ENCODE data around the gene KCNJ5. TPM values are rescaled to one million over a fixed set of nuclear protein-coding genes. Genes with fewer than 3 reads are reported as not detected.

The KCNJ5 gene
- total RNA-seq, 2 donors from 2014 or later, result 6.3 to 13.7 TPM

- Histone ChIP-seq H3K4me1 (no peaks in the 10 kb centered on the region), H3K27me3 (no peaks in the 10 kb centered on the region), H3K27ac (no peak overlapping the region), H3K9me3 (no peaks in the 10 kb centered on the region), H3K4me3 (no peak overlapping the region), H3K36me3 (replicated peaks in 1 of 2; ENCODE audit: insufficient read depth in 1 of 2, low read depth in 2 of 2) (no peaks in the 10 kb centered on the region)
- ATAC-seq (no peak), DNase-seq (no peak)
- WGBS, 2 donors, result 69 to 81% methylated on average over 3 of the region's 3 CpGs
- TF ChIP-seq CTCF (IDR thresholded peaks at IDR 0.05) (no peak), POLR2A (IDR thresholded peaks at IDR 0.05) (no peak)
- intact Hi-C loops (cut with DNase I), result no loop called here
Observed at GRCh38 chr11:128874427-128874826, 16.7 kb upstream of the KCNJ5 start.

- DNase-seq (no peak), ATAC-seq (no peak)
- intact Hi-C loops (cut with DNase I), result no loop called here
- Histone ChIP-seq H3K27me3 (no peaks in the 10 kb centered on the region), H3K9me3 (no peaks in the 10 kb centered on the region), H3K27ac (no peak overlapping the region), H3K4me1 (no peaks in the 10 kb centered on the region), H3K4me3 (no peak overlapping the region), H3K36me3 (replicated peaks in 1 of 2; ENCODE audit: insufficient read depth in 1 of 2, low read depth in 2 of 2) (no peaks in the 10 kb centered on the region)
- TF ChIP-seq POLR2A (IDR thresholded peaks at IDR 0.05) (no peak), CTCF (IDR thresholded peaks at IDR 0.05) (no peak)
- 85 to 89% methylated on average over 19 to 22 of the region's 22 CpGs for WGBS, 2 donors
Observed at GRCh38 chr11:128876133-128876650, 15.0 kb upstream of the KCNJ5 start.

GRCh38 chr11:128877726-128878125, 13.4 kb upstream of the KCNJ5 start:
- Histone ChIP-seq H3K4me3 (no peak overlapping the region), H3K27ac (no peak overlapping the region), H3K36me3 (replicated peaks in 1 of 2; ENCODE audit: insufficient read depth in 1 of 2, low read depth in 2 of 2) (no peaks in the 10 kb centered on the region), H3K27me3 (no peaks in the 10 kb centered on the region), H3K9me3 (no peaks in the 10 kb centered on the region), H3K4me1 (peaks cover 8% of the 10 kb centered on the region)
- 85 to 87% methylated on average over 5 of the region's 5 CpGs for whole genome bisulfite sequencing, 2 donors
- ATAC-seq (no peak), DNase-seq (no peak)
- TF ChIP-seq POLR2A (IDR thresholded peaks at IDR 0.05) (no peak), CTCF (IDR thresholded peaks at IDR 0.05) (no peak)
- intact Hi-C loops (cut with DNase I), result no loop called here

- H3K4me1 ChIP-seq, result peaks cover 15% of the 10 kb centered on the region
- DNase-seq, result no peak
- no peak for ATAC-seq
- no peaks in the 10 kb centered on the region for H3K9me3 ChIP-seq
- TF ChIP-seq CTCF (IDR thresholded peaks at IDR 0.05), result no peak
- no peak for TF ChIP-seq POLR2A (IDR thresholded peaks at IDR 0.05)
- H3K27ac ChIP-seq, result no peak overlapping the region
- no peaks in the 10 kb centered on the region for H3K36me3 ChIP-seq (replicated peaks in 1 of 2; ENCODE audit: insufficient read depth in 1 of 2, low read depth in 2 of 2)
- 86 to 100% methylated on average over 2 of the region's 2 CpGs for WGBS, 2 donors
- no peak overlapping the region for H3K4me3 ChIP-seq
- intact Hi-C loops (cut with DNase I), result no loop called here
- H3K27me3 ChIP-seq, result no peaks in the 10 kb centered on the region
Observed at GRCh38 chr11:128878455-128878854, 12.7 kb upstream of the KCNJ5 start.

GRCh38 chr11:128879817-128880216, 11.3 kb upstream of the KCNJ5 start:
- intact Hi-C loops (cut with DNase I), result no loop called here
- Histone ChIP-seq H3K27ac (no peak overlapping the region), H3K4me3 (no peak overlapping the region), H3K9me3 (no peaks in the 10 kb centered on the region), H3K36me3 (replicated peaks in 1 of 2; ENCODE audit: insufficient read depth in 1 of 2, low read depth in 2 of 2) (no peaks in the 10 kb centered on the region), H3K4me1 (peaks cover 17% of the 10 kb centered on the region), H3K27me3 (no peaks in the 10 kb centered on the region)
- 85 to 93% methylated on average over 12 of the region's 12 CpGs for WGBS, 2 donors
- DNase-seq, result no peak
- ATAC-seq, result no peak
- TF ChIP-seq POLR2A (IDR thresholded peaks at IDR 0.05) (no peak), CTCF (IDR thresholded peaks at IDR 0.05) (no peak)
